ENCODE results near the gene GALNT2. TPM values are rescaled to one million over a fixed set of nuclear protein-coding genes. Genes with fewer than 3 reads are reported as not detected.
A peak's percentile ranks its signal among the peaks of the same experiment; 100 is the strongest.

GALNT2 gene
- total and polyA plus RNA-seq, 7 donors = 43.7 to 88.7 (median 75.7) TPM

DNA sequence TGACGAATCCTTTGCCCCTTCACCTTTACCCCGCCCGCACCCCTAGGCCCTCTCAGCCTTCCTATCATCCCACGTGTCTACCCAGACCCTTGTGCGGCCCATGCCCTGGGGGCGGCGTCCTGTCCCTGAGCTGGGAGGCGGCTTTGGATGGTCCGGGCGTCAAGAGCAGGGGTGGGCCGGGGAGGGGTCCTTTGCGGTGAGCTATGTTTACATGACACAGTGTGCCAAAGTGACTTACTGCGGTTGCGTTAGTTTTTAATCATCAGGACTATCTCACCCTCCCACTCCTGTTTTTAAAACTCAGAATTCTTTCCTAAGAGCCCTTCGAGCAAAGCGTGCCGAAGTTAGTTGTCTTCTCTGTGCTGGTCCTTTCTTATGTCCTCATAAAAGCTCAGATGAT lies 214.5 kb downstream of the GALNT2 start:
- 79 to 95% (median 94%) methylated on average over 17 of the region's 17 CpGs for WGBS, 3 donors
- TF ChIP-seq, protein P1, sequence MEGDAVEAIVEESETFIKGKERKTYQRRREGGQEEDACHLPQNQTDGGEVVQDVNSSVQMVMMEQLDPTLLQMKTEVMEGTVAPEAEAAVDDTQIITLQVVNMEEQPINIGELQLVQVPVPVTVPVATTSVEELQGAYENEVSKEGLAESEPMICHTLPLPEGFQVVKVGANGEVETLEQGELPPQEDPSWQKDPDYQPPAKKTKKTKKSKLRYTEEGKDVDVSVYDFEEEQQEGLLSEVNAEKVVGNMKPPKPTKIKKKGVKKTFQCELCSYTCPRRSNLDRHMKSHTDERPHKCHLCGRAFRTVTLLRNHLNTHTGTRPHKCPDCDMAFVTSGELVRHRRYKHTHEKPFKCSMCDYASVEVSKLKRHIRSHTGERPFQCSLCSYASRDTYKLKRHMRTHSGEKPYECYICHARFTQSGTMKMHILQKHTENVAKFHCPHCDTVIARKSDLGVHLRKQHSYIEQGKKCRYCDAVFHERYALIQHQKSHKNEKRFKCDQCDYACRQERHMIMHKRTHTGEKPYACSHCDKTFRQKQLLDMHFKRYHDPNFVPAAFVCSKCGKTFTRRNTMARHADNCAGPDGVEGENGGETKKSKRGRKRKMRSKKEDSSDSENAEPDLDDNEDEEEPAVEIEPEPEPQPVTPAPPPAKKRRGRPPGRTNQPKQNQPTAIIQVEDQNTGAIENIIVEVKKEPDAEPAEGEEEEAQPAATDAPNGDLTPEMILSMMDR (IDR thresholded peaks at IDR 0.05) = no peak
- no peaks in the 10 kb centered on the region for H3K9me3 ChIP-seq
- ATAC-seq (no peak), DNase-seq (no peak)
- no peak overlapping the region for H3K4me3 ChIP-seq
- H3K27ac ChIP-seq = no peak overlapping the region
- H3K36me3 ChIP-seq (ENCODE audit: insufficient read depth in 1 of 2, low read depth in 1 of 2) = peaks cover 0 to 53% of the 10 kb centered on the region in 2 donors
- no peaks in the 10 kb centered on the region for H3K27me3 ChIP-seq (ENCODE audit: insufficient read depth in 3 of 3, low read length in 2 of 3)
- H3K4me1 ChIP-seq = no peaks in the 10 kb centered on the region
- intact Hi-C loops (cut with DNase I) = no loop called here

DNA sequence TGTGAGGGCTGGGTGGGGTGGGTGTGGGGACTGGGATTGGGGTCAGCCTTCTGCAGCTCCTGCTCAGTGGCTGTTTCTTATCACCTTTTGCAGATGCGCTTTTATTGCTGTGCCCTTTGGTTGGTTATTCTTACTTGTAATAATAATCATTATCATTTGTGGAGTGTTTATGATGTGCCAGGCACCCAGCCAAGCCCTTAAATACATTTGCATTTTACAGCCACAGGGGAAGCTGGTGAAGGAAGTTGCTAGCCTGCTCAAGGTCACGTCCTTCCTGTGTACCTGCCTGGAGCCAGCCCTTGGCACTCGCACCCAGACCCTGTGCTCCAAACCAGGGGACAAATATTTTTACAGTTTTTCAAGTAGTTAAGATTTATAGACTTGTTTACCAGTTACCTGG lies 215.1 kb downstream of the GALNT2 start:
- DNase-seq = peak in 1 of 2 donors; percentile 8
- TF ChIP-seq, protein P1 (IDR thresholded peaks at IDR 0.05) = no peak
- no peak overlapping the region for H3K4me3 ChIP-seq
- no peaks in the 10 kb centered on the region for H3K4me1 ChIP-seq
- intact Hi-C loops (cut with DNase I) = no loop called here
- WGBS, 3 donors = 46 to 66% (median 52%) methylated on average over 3 of the region's 3 CpGs
- H3K27ac ChIP-seq = no peak overlapping the region
- peaks cover 0 to 47% of the 10 kb centered on the region in 2 donors for H3K36me3 ChIP-seq (ENCODE audit: insufficient read depth in 1 of 2, low read depth in 1 of 2)
- no peak for ATAC-seq
- no peaks in the 10 kb centered on the region for H3K9me3 ChIP-seq
- H3K27me3 ChIP-seq (ENCODE audit: insufficient read depth in 3 of 3, low read length in 2 of 3) = no peaks in the 10 kb centered on the region

DNA sequence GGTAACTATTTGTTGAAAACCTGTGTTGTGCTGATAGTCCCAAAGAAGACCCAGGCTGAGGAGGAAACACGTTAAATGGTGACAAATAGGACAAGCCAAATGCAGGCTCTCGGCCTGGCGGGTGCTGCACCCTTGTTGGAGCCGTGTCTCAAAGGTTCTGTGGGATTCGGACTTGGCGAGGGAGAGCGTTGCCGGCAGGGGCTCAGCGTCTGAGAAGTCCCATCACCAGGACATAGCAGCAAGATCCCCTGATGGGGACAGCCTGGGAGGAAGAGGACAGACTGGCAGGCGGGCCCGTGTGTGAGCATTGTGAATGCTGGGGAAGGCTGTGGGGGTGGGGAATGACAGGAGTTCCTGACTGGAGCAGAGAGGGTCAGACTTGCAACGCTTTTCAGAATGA lies 216.6 kb downstream of the GALNT2 start:
- intact Hi-C loops (cut with DNase I) = no loop called here
- Histone ChIP-seq H3K27me3 (ENCODE audit: insufficient read depth in 3 of 3, low read length in 2 of 3) (no peaks in the 10 kb centered on the region), H3K9me3 (no peaks in the 10 kb centered on the region), H3K27ac (no peak overlapping the region), H3K4me3 (no peak overlapping the region), H3K4me1 (no peaks in the 10 kb centered on the region), H3K36me3 (ENCODE audit: insufficient read depth in 1 of 2, low read depth in 1 of 2) (peaks cover 0 to 32% of the 10 kb centered on the region in 2 donors)
- TF ChIP-seq, protein P1 (IDR thresholded peaks at IDR 0.05) = no peak
- WGBS, 3 donors = 89 to 94% (median 91%) methylated on average over 12 of the region's 12 CpGs
- ATAC-seq (no peak), DNase-seq (peak in 1 of 2 donors; percentile 28)

DNA sequence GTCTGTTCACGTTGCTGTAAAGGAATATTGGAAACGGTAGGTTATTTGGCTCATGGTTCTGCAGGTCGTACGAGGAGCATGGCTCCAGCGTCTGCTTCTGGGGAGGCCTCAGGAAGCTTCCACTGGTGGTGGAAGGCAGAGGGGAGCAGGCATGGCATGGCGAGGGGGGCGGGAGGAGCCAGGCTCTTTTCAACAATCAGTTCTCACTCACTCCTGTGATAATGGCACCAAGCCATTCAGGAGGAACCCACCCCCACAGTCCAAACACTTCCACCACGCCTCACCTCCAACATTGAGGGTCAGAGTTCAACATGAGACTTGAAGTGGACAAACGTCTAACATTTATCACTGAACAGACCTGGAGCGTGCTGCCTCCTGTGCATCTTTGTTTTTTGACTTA lies 217.9 kb downstream of the GALNT2 start:
- TF ChIP-seq, protein P1 (IDR thresholded peaks at IDR 0.05) = no peak
- DNase-seq (peak in 1 of 2 donors; percentile 38), ATAC-seq (no peak)
- no peak overlapping the region for H3K4me3 ChIP-seq
- WGBS, 3 donors = 81 to 87% (median 82%) methylated on average over 10 of the region's 10 CpGs
- H3K4me1 ChIP-seq = no peaks in the 10 kb centered on the region
- no peaks in the 10 kb centered on the region for H3K9me3 ChIP-seq
- no peak overlapping the region for H3K27ac ChIP-seq
- H3K36me3 ChIP-seq (ENCODE audit: insufficient read depth in 1 of 2, low read depth in 1 of 2) = peaks cover 0 to 19% of the 10 kb centered on the region in 2 donors
- no peaks in the 10 kb centered on the region for H3K27me3 ChIP-seq (ENCODE audit: insufficient read depth in 3 of 3, low read length in 2 of 3)
- intact Hi-C loops (cut with DNase I) = no loop called here

DNA sequence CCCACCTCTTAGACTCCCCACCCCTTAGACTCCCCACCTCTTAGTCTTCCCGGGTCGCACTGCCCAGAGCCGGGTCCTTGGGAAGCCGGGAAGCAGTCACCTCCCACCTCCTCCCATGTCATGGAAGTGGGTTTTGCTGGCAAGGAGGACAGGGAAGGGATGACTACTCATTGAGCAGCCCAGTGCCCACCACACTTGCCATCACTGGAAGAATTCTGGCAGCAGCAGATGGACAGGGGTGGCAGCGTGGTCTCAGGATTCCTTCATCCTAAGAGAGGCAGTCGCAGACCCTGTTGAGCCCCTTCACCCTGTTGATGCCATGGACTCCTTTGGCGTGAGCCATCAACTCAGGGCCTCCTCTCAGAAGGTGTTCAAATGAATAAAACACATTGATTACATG lies 218.3 kb downstream of the GALNT2 start:
- Histone ChIP-seq H3K36me3 (ENCODE audit: insufficient read depth in 1 of 2, low read depth in 1 of 2) (peaks cover 0 to 15% of the 10 kb centered on the region in 2 donors), H3K9me3 (no peaks in the 10 kb centered on the region), H3K4me1 (no peaks in the 10 kb centered on the region), H3K27me3 (ENCODE audit: insufficient read depth in 3 of 3, low read length in 2 of 3) (no peaks in the 10 kb centered on the region), H3K4me3 (no peak overlapping the region), H3K27ac (no peak overlapping the region)
- ATAC-seq (no peak), DNase-seq (peak in 1 of 2 donors; percentile 27)
- intact Hi-C loops (cut with DNase I) = no loop called here
- WGBS, 3 donors = 88 to 90% (median 90%) methylated on average over 5 to 7 of the region's 7 CpGs
- TF ChIP-seq, protein P1 (IDR thresholded peaks at IDR 0.05) = no peak

Measured in psoas muscle (tissue), 8 donors.